Caco-2 (cell line): ENCODE measurements around the gene F13A1. TPM values are rescaled to one million over a fixed set of nuclear protein-coding genes. Genes with fewer than 3 reads are reported as not detected.

Experiments
- BruUV-seq: library from RNA; stranded (reverse); fragments of 400-500 nt; replicated peaks from 2 replicates; lab custom pipeline; 2021; lab: Mats Ljungman, UMichigan
- CTCF ChIA-PET: fragments of 300-600 bp; sonication (Branson Sonifier 250); formaldehyde crosslinking; loops from one replicate; lab custom pipeline; 2022; ENCODE audit warnings: antibody characterized with exemption; lab: Charles Lee
- POLR2A ChIA-PET: fragments of 300-600 bp; sonication (Branson Sonifier 250); formaldehyde crosslinking; loops from one replicate; lab custom pipeline; 2022; ENCODE audit warnings: antibody characterized with exemption; lab: Charles Lee
- DNase-seq, 2 experiments: peaks; one replicate each; pipeline versions ENCODE4 v3.0.0 to v3.0.0-alpha.2; 2020 to 2022
- H3K27me3 ChIP-seq: replicated peaks from 2 replicates; pipeline ENCODE4 v1.6.0; 2011; ENCODE audit warnings: low read length; ENCODE audit not compliant: control insufficient read depth, insufficient read depth
- H3K36me3 ChIP-seq: 2 replicates; pipeline ENCODE4 v1.5.1; 2011; ENCODE audit warnings: low read length; ENCODE audit not compliant: control insufficient read depth, insufficient read depth
- H3K4me1 ChIP-seq: fragments of 250-450 bp; sonication (Bioruptor Pico); 2 replicates; pipeline ENCODE4 v1.5.1; 2020; ENCODE audit warnings: mild to moderate bottlenecking
- H3K4me3 ChIP-seq: 2 replicates; pipeline ENCODE4 v1.5.1; 2011; ENCODE audit warnings: low read depth, mild to moderate bottlenecking, control low read depth, low read length
- H3K9me3 ChIP-seq: fragments of 250-450 bp; sonication (Bioruptor Pico); 2 replicates; pipeline ENCODE4 v1.5.1; 2020; ENCODE audit warnings: mild to moderate bottlenecking, moderate library complexity
- H3K27ac Mint-ChIP-seq: one replicate; pipeline ENCODE4 v1.8.0; 2022; ENCODE audit warnings: mixed read lengths; ENCODE audit not compliant: unreplicated experiment
- H3K27me3 Mint-ChIP-seq: one replicate; pipeline ENCODE4 v1.8.0; 2022; ENCODE audit warnings: mixed read lengths; ENCODE audit not compliant: insufficient read depth, unreplicated experiment
- H3K36me3 Mint-ChIP-seq: one replicate; pipeline ENCODE4 v1.8.0; 2022; ENCODE audit warnings: mild to moderate bottlenecking, mixed read lengths; ENCODE audit not compliant: insufficient read depth, unreplicated experiment
- H3K4me1 Mint-ChIP-seq: one replicate; pipeline ENCODE4 v1.8.0; 2022; ENCODE audit warnings: low read depth, mixed read lengths; ENCODE audit not compliant: unreplicated experiment
- H3K4me3 Mint-ChIP-seq: one replicate; pipeline ENCODE4 v1.8.0; 2022; ENCODE audit warnings: mild to moderate bottlenecking, moderate library complexity, mixed read lengths; ENCODE audit not compliant: unreplicated experiment
- H3K9me3 Mint-ChIP-seq: one replicate; pipeline ENCODE4 v1.8.0; 2022; ENCODE audit warnings: mixed read lengths; ENCODE audit not compliant: unreplicated experiment
- CTCF ChIP-seq, 2 experiments: fragments of 200-600 bp in 1 of 2; IDR thresholded peaks; 1 replicate in 1 of 2; 2 replicates in 1 of 2; pipeline versions ENCODE4 v1.5.1 to v1.8.0; 2011 to 2022; ENCODE audit warnings: antibody characterized with exemption in 1 of 2, control low read depth in 1 of 2, inconsistent platforms in 1 of 2, low read depth in 1 of 2, low read length in 1 of 2, mild to moderate bottlenecking in 1 of 2, moderate library complexity in 1 of 2; ENCODE audit not compliant: insufficient read depth in 1 of 2, severe bottlenecking in 1 of 2, unreplicated experiment in 1 of 2
- intact Hi-C: fragments of 100-400 bp; cut with micrococcal nuclease; formaldehyde crosslinking; loops from one replicate; pipeline ENCODE4 v1.10.0; 2022; ENCODE audit not compliant: unreplicated experiment
- total RNA-seq: library from RNA; stranded (reverse); gene quantifications from 2 replicates; pipeline ENCODE4 v1.2.3, GENCODE V29; 2022

The F13A1 gene
- total RNA-seq, 1 experiment from 2014 or later, result not detected

GRCh38 chr6:6236730-6237469 lies 83.6 kb downstream of the F13A1 start:
- no peak overlapping the region for H3K4me3 Mint-ChIP-seq
- BruUV-seq, result no TSS peak
- no peaks in the 10 kb centered on the region for H3K4me1 Mint-ChIP-seq
- no peak overlapping the region for H3K4me3 ChIP-seq
- intact Hi-C loops, result no loop called here
- H3K9me3 ChIP-seq, result no peaks in the 10 kb centered on the region
- H3K27me3 Mint-ChIP-seq, result peaks cover 16% of the 10 kb centered on the region
- CTCF ChIA-PET, result no interaction called here
- H3K27ac Mint-ChIP-seq, result no peak overlapping the region
- DNase-seq, result no peak
- H3K4me1 ChIP-seq, result no peaks in the 10 kb centered on the region
- TF ChIP-seq CTCF (IDR thresholded peaks at IDR 0.05; ENCODE audit: insufficient read depth in 1 of 2, low read depth in 1 of 2, low read length in 1 of 2, severe bottlenecking in 1 of 2, unreplicated experiment in 1 of 2), result no peak
- no peaks in the 10 kb centered on the region for H3K36me3 Mint-ChIP-seq
- no peaks in the 10 kb centered on the region for H3K27me3 ChIP-seq
- no peaks in the 10 kb centered on the region for H3K36me3 ChIP-seq
- no peaks in the 10 kb centered on the region for H3K9me3 Mint-ChIP-seq
- POLR2A ChIA-PET, result no interaction called here

GRCh38 chr6:6235786-6236185 lies 84.7 kb downstream of the F13A1 start:
- ChIA-PET CTCF (no interaction called here), POLR2A (no interaction called here)
- Mint-ChIP-seq H3K36me3 (no peaks in the 10 kb centered on the region), H3K4me3 (no peak overlapping the region), H3K27ac (no peak overlapping the region), H3K27me3 (peaks cover 19% of the 10 kb centered on the region), H3K9me3 (no peaks in the 10 kb centered on the region), H3K4me1 (no peaks in the 10 kb centered on the region)
- no TSS peak for BruUV-seq
- Histone ChIP-seq H3K36me3 (no peaks in the 10 kb centered on the region), H3K9me3 (no peaks in the 10 kb centered on the region), H3K4me1 (no peaks in the 10 kb centered on the region), H3K4me3 (no peak overlapping the region), H3K27me3 (no peaks in the 10 kb centered on the region)
- intact Hi-C loops, result no loop called here
- no peak for DNase-seq
- TF ChIP-seq CTCF (IDR thresholded peaks at IDR 0.05; ENCODE audit: insufficient read depth in 1 of 2, low read depth in 1 of 2, low read length in 1 of 2, severe bottlenecking in 1 of 2, unreplicated experiment in 1 of 2), result no peak

GRCh38 chr6:6234963-6235362 lies 85.5 kb downstream of the F13A1 start:
- ChIA-PET POLR2A (no interaction called here), CTCF (no interaction called here)
- Mint-ChIP-seq H3K4me3 (no peak overlapping the region), H3K9me3 (no peaks in the 10 kb centered on the region), H3K27ac (no peak overlapping the region), H3K27me3 (peaks cover 19% of the 10 kb centered on the region), H3K4me1 (no peaks in the 10 kb centered on the region), H3K36me3 (no peaks in the 10 kb centered on the region)
- no peak for DNase-seq
- Histone ChIP-seq H3K27me3 (no peaks in the 10 kb centered on the region), H3K36me3 (no peaks in the 10 kb centered on the region), H3K4me1 (no peaks in the 10 kb centered on the region), H3K9me3 (no peaks in the 10 kb centered on the region), H3K4me3 (no peak overlapping the region)
- TF ChIP-seq CTCF (IDR thresholded peaks at IDR 0.05; ENCODE audit: insufficient read depth in 1 of 2, low read depth in 1 of 2, low read length in 1 of 2, severe bottlenecking in 1 of 2, unreplicated experiment in 1 of 2), result no peak
- no TSS peak for BruUV-seq
- intact Hi-C loops, result no loop called here
